Mucosa of rectum (tissue), 2 donors: Measurements from ENCODE around the gene ISX.

Experiments
- H3K27ac ChIP-seq, 2 donors: one replicate each; pipeline ENCODE4 v1.7.0; 2013; ENCODE audit warnings: inconsistent platforms in 2 of 2, low read depth in 2 of 2, low read length in 2 of 2
- H3K27me3 ChIP-seq, 2 donors: one replicate each; pipeline ENCODE4 v1.7.0; 2013; ENCODE audit warnings: low read length in 2 of 2; ENCODE audit not compliant: control insufficient read depth in 2 of 2, insufficient read depth in 2 of 2
- H3K36me3 ChIP-seq, 2 donors: one replicate each; pipeline ENCODE4 v1.7.0; 2013; ENCODE audit warnings: low read length in 2 of 2; ENCODE audit not compliant: control insufficient read depth in 2 of 2, insufficient read depth in 2 of 2
- H3K4me1 ChIP-seq, 2 donors: one replicate each; pipeline ENCODE4 v1.7.0; 2013; ENCODE audit warnings: low read length in 2 of 2, mild to moderate bottlenecking in 1 of 2; ENCODE audit not compliant: control insufficient read depth in 2 of 2, insufficient read depth in 2 of 2
- H3K4me3 ChIP-seq, 2 donors: one replicate each; pipeline ENCODE4 v1.7.0; 2013; ENCODE audit warnings: low read length in 2 of 2
- H3K9ac ChIP-seq, 2 donors: one replicate each; pipeline ENCODE4 v1.7.0; 2013; ENCODE audit warnings: low read length in 2 of 2, low read depth in 1 of 2, mild to moderate bottlenecking in 1 of 2
- H3K9me3 ChIP-seq, 2 donors: one replicate each; pipeline ENCODE4 v1.7.0; 2013; ENCODE audit warnings: low read length in 2 of 2; ENCODE audit not compliant: control insufficient read depth in 2 of 2
- donor health status: healthy.
- donor health status: Normal muscosa, but diverticular disease.

Gene ISX

GRCh38 chr22:35099883-35100282 lies 33.9 kb downstream of the ISX start:
- Histone ChIP-seq H3K4me1 (peaks cover 21 to 25% of the 10 kb centered on the region in 2 donors), H3K4me3 (no peak overlapping the region), H3K27me3 (no peaks in the 10 kb centered on the region), H3K9ac (no peak overlapping the region), H3K27ac (no peak overlapping the region), H3K36me3 (no peaks in the 10 kb centered on the region), H3K9me3 (no peaks in the 10 kb centered on the region)

GRCh38 chr22:35102663-35103062 lies 36.7 kb downstream of the ISX start:
- Histone ChIP-seq H3K4me1 (peaks cover 23 to 25% of the 10 kb centered on the region in 2 donors), H3K27ac (peak overlapping the region; percentile 61 to 75), H3K27me3 (no peaks in the 10 kb centered on the region), H3K9ac (no peak overlapping the region), H3K9me3 (no peaks in the 10 kb centered on the region), H3K4me3 (no peak overlapping the region), H3K36me3 (no peaks in the 10 kb centered on the region)

DNA sequence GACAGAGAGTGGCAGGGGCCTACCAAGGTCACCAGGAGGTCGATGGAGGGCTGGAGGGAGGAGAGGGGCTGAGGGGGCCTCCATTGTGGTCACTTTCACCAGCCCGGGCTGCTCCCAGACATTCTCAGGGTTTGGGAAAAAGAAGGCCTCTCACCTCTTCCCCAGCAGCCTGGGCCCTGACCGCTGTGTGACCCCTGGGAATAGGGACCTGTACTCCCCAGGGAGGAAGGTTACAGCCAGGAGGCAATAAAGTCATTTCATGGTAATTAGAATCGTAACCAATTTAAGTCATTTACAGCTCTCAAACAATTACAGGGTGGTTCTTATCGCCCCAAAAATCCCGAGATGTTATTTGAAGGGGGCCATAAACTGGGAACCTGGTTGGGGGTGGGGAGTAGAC lies 37.8 kb downstream of the ISX start:
- H3K4me1 ChIP-seq: peaks cover 23 to 25% of the 10 kb centered on the region in 2 donors
- no peak overlapping the region for H3K9ac ChIP-seq
- H3K9me3 ChIP-seq: no peaks in the 10 kb centered on the region
- H3K27ac ChIP-seq: peak overlapping the region; percentile 69 to 77
- no peak overlapping the region for H3K4me3 ChIP-seq
- no peaks in the 10 kb centered on the region for H3K36me3 ChIP-seq
- no peaks in the 10 kb centered on the region for H3K27me3 ChIP-seq

GRCh38 chr22:35104491-35104890 lies 38.5 kb downstream of the ISX start:
- Histone ChIP-seq H3K27me3 (no peaks in the 10 kb centered on the region), H3K36me3 (no peaks in the 10 kb centered on the region)

DNA sequence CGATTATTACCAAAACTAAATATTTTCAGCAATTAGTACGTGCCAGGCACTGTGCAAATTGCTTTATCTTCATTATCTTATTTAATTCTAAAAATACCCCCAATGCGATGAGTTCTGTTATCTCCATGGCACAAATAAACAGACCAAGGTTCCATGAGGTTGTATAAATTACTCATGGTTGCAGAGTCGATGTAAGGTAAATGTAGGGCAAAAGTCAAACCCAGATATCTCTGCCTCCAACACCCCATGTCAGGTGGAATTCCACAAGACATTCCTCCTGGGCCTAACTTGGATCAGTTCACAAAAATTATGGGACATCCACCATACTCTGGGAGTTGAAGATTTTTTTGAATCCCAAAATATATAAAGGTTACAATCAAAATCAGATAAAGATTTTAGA lies 43.7 kb downstream of the ISX start:
- Histone ChIP-seq H3K4me3 (no peak overlapping the region), H3K27me3 (no peaks in the 10 kb centered on the region), H3K27ac (no peak overlapping the region), H3K9ac (no peak overlapping the region), H3K36me3 (no peaks in the 10 kb centered on the region), H3K9me3 (no peaks in the 10 kb centered on the region), H3K4me1 (peaks cover 3 to 7% of the 10 kb centered on the region in 2 donors)

More at GRCh38 chr22:35104491-35104890, 38.5 kb downstream of the ISX start:
- Histone ChIP-seq H3K9ac (no peak overlapping the region), H3K4me1 (peaks cover 23 to 25% of the 10 kb centered on the region in 2 donors), H3K27ac (no peak overlapping the region), H3K9me3 (no peaks in the 10 kb centered on the region), H3K4me3 (peak overlapping the region in 1 of 2 donors; percentile 2)

DNA sequence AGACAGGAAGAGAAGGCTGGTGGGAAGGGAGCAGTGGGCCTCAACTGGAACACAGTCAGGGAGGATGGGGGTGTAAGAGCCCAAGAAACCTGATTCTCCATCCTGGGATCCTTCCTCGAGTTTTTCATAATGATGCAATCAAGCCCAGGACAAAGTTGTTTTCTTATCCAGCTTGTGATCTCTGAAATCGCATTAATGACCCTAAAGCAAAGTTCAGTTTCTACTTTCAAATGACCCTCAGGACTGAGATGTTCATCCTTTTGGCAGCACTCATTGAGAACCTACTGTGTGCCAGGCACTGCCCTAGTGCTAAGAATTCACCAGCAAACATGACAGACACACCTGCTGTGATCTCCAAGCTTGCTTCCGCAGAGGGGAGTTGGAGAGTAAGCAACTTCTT lies 45.3 kb downstream of the ISX start:
- H3K9ac ChIP-seq: no peak overlapping the region
- H3K27me3 ChIP-seq: no peaks in the 10 kb centered on the region
- no peak overlapping the region for H3K4me3 ChIP-seq
- H3K9me3 ChIP-seq: no peaks in the 10 kb centered on the region
- H3K4me1 ChIP-seq: peaks cover 4 to 8% of the 10 kb centered on the region in 2 donors
- no peak overlapping the region for H3K27ac ChIP-seq
- H3K36me3 ChIP-seq: no peaks in the 10 kb centered on the region

GRCh38 chr22:35113341-35113740 lies 47.4 kb downstream of the ISX start:
- no peak overlapping the region for H3K9ac ChIP-seq
- peaks cover 19 to 28% of the 10 kb centered on the region in 2 donors for H3K4me1 ChIP-seq
- no peaks in the 10 kb centered on the region for H3K27me3 ChIP-seq
- H3K36me3 ChIP-seq: no peaks in the 10 kb centered on the region
- H3K27ac ChIP-seq: no peak overlapping the region
- H3K4me3 ChIP-seq: no peak overlapping the region
- no peaks in the 10 kb centered on the region for H3K9me3 ChIP-seq

DNA sequence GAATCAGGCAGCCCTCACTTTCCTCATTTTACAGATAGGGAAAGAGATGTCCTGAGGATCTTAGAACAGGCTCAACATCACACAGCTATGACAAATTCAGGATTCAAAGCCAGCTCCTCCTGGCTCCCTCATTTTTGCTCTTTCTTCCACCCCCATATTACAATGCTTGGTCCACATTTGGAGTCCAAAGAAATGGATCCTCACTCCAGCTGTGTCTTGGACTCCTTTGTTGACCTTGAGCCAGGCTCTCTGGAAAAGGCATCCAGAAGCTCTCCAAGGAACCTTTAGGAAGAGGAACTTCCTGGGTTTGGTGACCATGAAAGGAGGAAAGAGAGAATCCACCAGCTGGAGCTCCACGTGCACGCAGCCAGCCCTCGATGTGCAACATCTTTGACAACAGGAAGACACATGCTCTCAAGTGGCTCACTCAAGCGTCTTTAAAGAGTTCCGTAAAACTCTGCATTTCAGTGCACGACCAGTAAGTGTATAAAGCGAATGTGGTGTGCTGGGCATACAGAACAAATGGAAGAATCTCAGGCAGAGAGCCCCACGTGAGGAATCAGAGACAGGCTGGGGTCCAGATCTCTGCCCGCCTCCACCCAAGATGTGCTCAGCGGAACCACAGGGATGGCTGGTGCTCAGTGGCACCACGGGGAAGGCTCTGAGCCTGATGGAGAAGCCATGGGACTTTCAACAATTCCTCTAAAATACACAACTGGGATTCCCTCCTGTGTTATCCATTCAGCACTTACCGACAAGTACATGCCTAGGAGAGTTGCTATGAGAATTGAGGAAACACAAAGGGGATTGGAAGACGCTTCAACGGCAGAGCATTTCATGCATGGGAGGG lies 48.4 kb downstream of the ISX start:
- no peaks in the 10 kb centered on the region for H3K36me3 ChIP-seq
- H3K9me3 ChIP-seq: no peaks in the 10 kb centered on the region
- peaks cover 25 to 30% of the 10 kb centered on the region in 2 donors for H3K4me1 ChIP-seq
- no peaks in the 10 kb centered on the region for H3K27me3 ChIP-seq
- H3K9ac ChIP-seq: no peak overlapping the region
- no peak overlapping the region for H3K4me3 ChIP-seq
- H3K27ac ChIP-seq: no peak overlapping the region

DNA sequence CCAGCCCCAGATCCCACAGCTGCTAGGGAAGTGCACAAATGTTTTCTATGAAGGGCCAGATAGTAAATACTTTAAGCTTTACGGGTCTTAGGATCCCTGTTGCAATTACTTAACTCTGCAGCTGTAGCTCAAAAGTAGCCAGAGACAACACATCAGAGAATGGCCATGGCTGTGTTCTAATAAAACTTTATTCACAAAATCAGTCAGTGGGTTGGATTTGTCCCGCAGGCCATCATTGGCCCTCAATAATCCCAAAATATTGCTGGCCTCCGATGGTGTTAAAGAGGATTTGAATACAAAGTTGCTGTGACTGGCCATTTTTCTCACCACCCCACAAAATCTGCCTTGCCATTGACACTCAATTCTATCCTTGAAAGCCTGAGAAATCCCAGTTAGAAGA lies 49.6 kb downstream of the ISX start:
- no peak overlapping the region for H3K9ac ChIP-seq
- peaks cover 31% of the 10 kb centered on the region in 2 donors for H3K4me1 ChIP-seq
- no peak overlapping the region for H3K4me3 ChIP-seq
- no peaks in the 10 kb centered on the region for H3K36me3 ChIP-seq
- H3K9me3 ChIP-seq: no peaks in the 10 kb centered on the region
- no peaks in the 10 kb centered on the region for H3K27me3 ChIP-seq
- H3K27ac ChIP-seq: no peak overlapping the region

DNA sequence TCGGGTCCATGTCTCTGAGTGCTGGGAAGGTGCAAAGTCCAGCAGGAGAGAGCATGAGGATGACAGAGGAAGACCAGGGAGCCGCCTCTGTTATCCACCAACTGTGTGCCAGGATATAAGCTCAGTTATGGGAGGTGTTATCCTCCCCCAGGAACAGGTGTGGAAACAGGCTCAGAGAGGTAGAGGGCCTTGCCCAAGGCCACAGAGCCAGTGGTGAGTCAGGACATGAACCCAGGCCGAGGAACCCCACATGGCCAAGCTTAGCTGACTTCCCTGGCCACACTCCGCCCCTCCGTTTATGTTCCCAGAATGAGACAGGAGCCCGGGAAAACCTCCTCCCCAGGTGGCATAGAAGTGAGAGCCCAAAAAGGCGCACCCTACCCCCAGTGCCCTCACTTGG lies 50.3 kb downstream of the ISX start:
- Histone ChIP-seq H3K9me3 (no peaks in the 10 kb centered on the region), H3K27me3 (no peaks in the 10 kb centered on the region), H3K27ac (peak overlapping the region; percentile 58 to 67), H3K4me1 (peaks cover 31% of the 10 kb centered on the region in 2 donors), H3K36me3 (no peaks in the 10 kb centered on the region), H3K4me3 (peak overlapping the region in 1 of 2 donors; percentile 31), H3K9ac (no peak overlapping the region)
